ENCODE measurements around the gene ARL16. TPM values are rescaled to one million over a fixed set of nuclear protein-coding genes. Genes with fewer than 3 reads are reported as not detected.

Gene ARL16
- total and polyA plus RNA-seq, 4 donors: 7.9 to 24.3 (median 11.3) TPM

GRCh38 chr17:81656835-81657234 lies 26.8 kb downstream of the ARL16 start:
- WGBS: 67% methylated on average over 4 of the region's 4 CpGs
- H3K9ac ChIP-seq (ENCODE audit: low read depth in 1 of 2, low read length in 2 of 2): no peak overlapping the region

GRCh38 chr17:81656118-81656743 lies 27.4 kb downstream of the ARL16 start, which contains the start of gene PDE6G:
Gene PDE6G (minus strand): TSS chr17:81656542. CDS start chr17:81653305, 3,237 bp downstream.
- no peaks in the 10 kb centered on the region for H3K36me3 ChIP-seq (ENCODE audit: control insufficient read depth in 4 of 4, insufficient read depth in 3 of 4, low read depth in 1 of 4, low read length in 3 of 4)
- H3K27me3 ChIP-seq (ENCODE audit: control insufficient read depth in 4 of 4, insufficient read depth in 4 of 4, low read length in 3 of 4): no peaks in the 10 kb centered on the region
- no peak for TF ChIP-seq YY1 (IDR thresholded peaks at IDR 0.05)
- no peak for TF ChIP-seq HNF4A (conservative IDR thresholded peaks at IDR 0.05)
- TF ChIP-seq, protein P1, sequence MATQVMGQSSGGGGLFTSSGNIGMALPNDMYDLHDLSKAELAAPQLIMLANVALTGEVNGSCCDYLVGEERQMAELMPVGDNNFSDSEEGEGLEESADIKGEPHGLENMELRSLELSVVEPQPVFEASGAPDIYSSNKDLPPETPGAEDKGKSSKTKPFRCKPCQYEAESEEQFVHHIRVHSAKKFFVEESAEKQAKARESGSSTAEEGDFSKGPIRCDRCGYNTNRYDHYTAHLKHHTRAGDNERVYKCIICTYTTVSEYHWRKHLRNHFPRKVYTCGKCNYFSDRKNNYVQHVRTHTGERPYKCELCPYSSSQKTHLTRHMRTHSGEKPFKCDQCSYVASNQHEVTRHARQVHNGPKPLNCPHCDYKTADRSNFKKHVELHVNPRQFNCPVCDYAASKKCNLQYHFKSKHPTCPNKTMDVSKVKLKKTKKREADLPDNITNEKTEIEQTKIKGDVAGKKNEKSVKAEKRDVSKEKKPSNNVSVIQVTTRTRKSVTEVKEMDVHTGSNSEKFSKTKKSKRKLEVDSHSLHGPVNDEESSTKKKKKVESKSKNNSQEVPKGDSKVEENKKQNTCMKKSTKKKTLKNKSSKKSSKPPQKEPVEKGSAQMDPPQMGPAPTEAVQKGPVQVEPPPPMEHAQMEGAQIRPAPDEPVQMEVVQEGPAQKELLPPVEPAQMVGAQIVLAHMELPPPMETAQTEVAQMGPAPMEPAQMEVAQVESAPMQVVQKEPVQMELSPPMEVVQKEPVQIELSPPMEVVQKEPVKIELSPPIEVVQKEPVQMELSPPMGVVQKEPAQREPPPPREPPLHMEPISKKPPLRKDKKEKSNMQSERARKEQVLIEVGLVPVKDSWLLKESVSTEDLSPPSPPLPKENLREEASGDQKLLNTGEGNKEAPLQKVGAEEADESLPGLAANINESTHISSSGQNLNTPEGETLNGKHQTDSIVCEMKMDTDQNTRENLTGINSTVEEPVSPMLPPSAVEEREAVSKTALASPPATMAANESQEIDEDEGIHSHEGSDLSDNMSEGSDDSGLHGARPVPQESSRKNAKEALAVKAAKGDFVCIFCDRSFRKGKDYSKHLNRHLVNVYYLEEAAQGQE (IDR thresholded peaks at IDR 0.05): no peak
- TF ChIP-seq HNF4G (IDR thresholded peaks at IDR 0.05): no peak
- TF ChIP-seq, protein P2, sequence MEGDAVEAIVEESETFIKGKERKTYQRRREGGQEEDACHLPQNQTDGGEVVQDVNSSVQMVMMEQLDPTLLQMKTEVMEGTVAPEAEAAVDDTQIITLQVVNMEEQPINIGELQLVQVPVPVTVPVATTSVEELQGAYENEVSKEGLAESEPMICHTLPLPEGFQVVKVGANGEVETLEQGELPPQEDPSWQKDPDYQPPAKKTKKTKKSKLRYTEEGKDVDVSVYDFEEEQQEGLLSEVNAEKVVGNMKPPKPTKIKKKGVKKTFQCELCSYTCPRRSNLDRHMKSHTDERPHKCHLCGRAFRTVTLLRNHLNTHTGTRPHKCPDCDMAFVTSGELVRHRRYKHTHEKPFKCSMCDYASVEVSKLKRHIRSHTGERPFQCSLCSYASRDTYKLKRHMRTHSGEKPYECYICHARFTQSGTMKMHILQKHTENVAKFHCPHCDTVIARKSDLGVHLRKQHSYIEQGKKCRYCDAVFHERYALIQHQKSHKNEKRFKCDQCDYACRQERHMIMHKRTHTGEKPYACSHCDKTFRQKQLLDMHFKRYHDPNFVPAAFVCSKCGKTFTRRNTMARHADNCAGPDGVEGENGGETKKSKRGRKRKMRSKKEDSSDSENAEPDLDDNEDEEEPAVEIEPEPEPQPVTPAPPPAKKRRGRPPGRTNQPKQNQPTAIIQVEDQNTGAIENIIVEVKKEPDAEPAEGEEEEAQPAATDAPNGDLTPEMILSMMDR (IDR thresholded peaks at IDR 0.05; ENCODE audit: low read depth, low read length, missing input control): no peak
- H3K9me3 ChIP-seq (ENCODE audit: control insufficient read depth in 4 of 4, low read length in 3 of 4): no peaks in the 10 kb centered on the region
- DNase-seq (ENCODE audit: low spot score): no peak
- WGBS: 92% methylated on average over 15 of the region's 15 CpGs
- peaks cover 0 to 3% (median 0%) of the 10 kb centered on the region in 4 donors for H3K4me1 ChIP-seq (ENCODE audit: control insufficient read depth in 4 of 4, insufficient read depth in 4 of 4, low read length in 3 of 4)
- no peak within 1 kb of the TSS for H3K4me3 ChIP-seq (ENCODE audit: low read depth in 1 of 3, low read length in 3 of 3)
- H3K9ac ChIP-seq (ENCODE audit: low read depth in 1 of 2, low read length in 2 of 2): no peak within 1 kb of the TSS
- no peak within 1 kb of the TSS for H3K27ac ChIP-seq (ENCODE audit: low read depth in 1 of 2, low read length in 2 of 2)

More at GRCh38 chr17:81656835-81657234, 26.8 kb downstream of the ARL16 start:
- H3K36me3 ChIP-seq (ENCODE audit: control insufficient read depth in 4 of 4, insufficient read depth in 3 of 4, low read depth in 1 of 4, low read length in 3 of 4): no peaks in the 10 kb centered on the region
- no peak for DNase-seq (ENCODE audit: low spot score)
- peaks cover 0 to 3% (median 0%) of the 10 kb centered on the region in 4 donors for H3K4me1 ChIP-seq (ENCODE audit: control insufficient read depth in 4 of 4, insufficient read depth in 4 of 4, low read length in 3 of 4)
- no peak overlapping the region for H3K4me3 ChIP-seq (ENCODE audit: low read depth in 1 of 3, low read length in 3 of 3)
- H3K27me3 ChIP-seq (ENCODE audit: control insufficient read depth in 4 of 4, insufficient read depth in 4 of 4, low read length in 3 of 4): no peaks in the 10 kb centered on the region
- TF ChIP-seq MAX (IDR thresholded peaks at IDR 0.05): no peak
- TF ChIP-seq HNF4G (IDR thresholded peaks at IDR 0.05): no peak
- H3K9me3 ChIP-seq (ENCODE audit: control insufficient read depth in 4 of 4, low read length in 3 of 4): no peaks in the 10 kb centered on the region
- no peak overlapping the region for H3K27ac ChIP-seq (ENCODE audit: low read depth in 1 of 2, low read length in 2 of 2)

- H3K4me3 ChIP-seq (ENCODE audit: low read depth in 1 of 3, low read length in 3 of 3): no peak overlapping the region
- no peak overlapping the region for H3K27ac ChIP-seq (ENCODE audit: low read depth in 1 of 2, low read length in 2 of 2)
- 76% methylated on average over 18 of the region's 18 CpGs for WGBS
- peaks cover 0 to 3% (median 0%) of the 10 kb centered on the region in 4 donors for H3K4me1 ChIP-seq (ENCODE audit: control insufficient read depth in 4 of 4, insufficient read depth in 4 of 4, low read length in 3 of 4)
- no peak for DNase-seq (ENCODE audit: low spot score)
- no peaks in the 10 kb centered on the region for H3K36me3 ChIP-seq (ENCODE audit: control insufficient read depth in 4 of 4, insufficient read depth in 3 of 4, low read depth in 1 of 4, low read length in 3 of 4)
- TF ChIP-seq, protein P2 (IDR thresholded peaks at IDR 0.05; ENCODE audit: low read depth, low read length, missing input control): no peak
- TF ChIP-seq HNF4A (conservative IDR thresholded peaks at IDR 0.05) (no peak), SP1 (IDR thresholded peaks at IDR 0.05) (no peak), EGR1 (IDR thresholded peaks at IDR 0.05; ENCODE audit: low read depth in 2 of 2) (no peak), MAX (IDR thresholded peaks at IDR 0.05) (no peak), ATF3 (IDR thresholded peaks at IDR 0.05) (no peak), NR2F2 (IDR thresholded peaks at IDR 0.05) (no peak), YY1 (IDR thresholded peaks at IDR 0.05) (no peak), RAD21 (IDR thresholded peaks at IDR 0.05) (no peak)
- TF ChIP-seq, protein P1 (IDR thresholded peaks at IDR 0.05): no peak
- H3K9ac ChIP-seq (ENCODE audit: low read depth in 1 of 2, low read length in 2 of 2): no peak overlapping the region
- H3K9me3 ChIP-seq (ENCODE audit: control insufficient read depth in 4 of 4, low read length in 3 of 4): no peaks in the 10 kb centered on the region
- H3K27me3 ChIP-seq (ENCODE audit: control insufficient read depth in 4 of 4, insufficient read depth in 4 of 4, low read length in 3 of 4): no peaks in the 10 kb centered on the region
Measured at GRCh38 chr17:81655378-81656117, 28.0 kb downstream of the ARL16 start.
